HEK293 (cell line): ENCODE data around the gene SYAP1.

ENCODE experiments used
- ZNF121 ChIP-seq: fragments of 450-650 bp; formaldehyde crosslinking; IDR thresholded peaks from 2 replicates; pipeline ENCODE4 v1.5.1; 2016; ENCODE audit warnings: missing biosample characterization, missing genetic modification characterization
- ZNF292 ChIP-seq: fragments of 450-650 bp; formaldehyde crosslinking; IDR thresholded peaks from 2 replicates; pipeline ENCODE4 v1.5.1; 2016; ENCODE audit warnings: low read depth, missing biosample characterization, missing genetic modification characterization, borderline replicate concordance
- TF ChIP-seq, protein P1 (sequence below): fragments of 450-650 bp; formaldehyde crosslinking; IDR thresholded peaks from 2 replicates; pipeline ENCODE4 v1.5.1; 2016; ENCODE audit warnings: missing biosample characterization, missing genetic modification characterization
- TF ChIP-seq, protein P2 (sequence below): fragments of 450-650 bp; formaldehyde crosslinking; IDR thresholded peaks from 2 replicates; pipeline ENCODE4 v1.5.1; 2016; ENCODE audit warnings: missing biosample characterization, missing genetic modification characterization
- TF ChIP-seq, protein P3 (sequence below): fragments of 450-650 bp; formaldehyde crosslinking; IDR thresholded peaks from 2 replicates; pipeline ENCODE4 v1.5.1; 2016; ENCODE audit warnings: missing biosample characterization, missing genetic modification characterization, low read depth

DNA sequence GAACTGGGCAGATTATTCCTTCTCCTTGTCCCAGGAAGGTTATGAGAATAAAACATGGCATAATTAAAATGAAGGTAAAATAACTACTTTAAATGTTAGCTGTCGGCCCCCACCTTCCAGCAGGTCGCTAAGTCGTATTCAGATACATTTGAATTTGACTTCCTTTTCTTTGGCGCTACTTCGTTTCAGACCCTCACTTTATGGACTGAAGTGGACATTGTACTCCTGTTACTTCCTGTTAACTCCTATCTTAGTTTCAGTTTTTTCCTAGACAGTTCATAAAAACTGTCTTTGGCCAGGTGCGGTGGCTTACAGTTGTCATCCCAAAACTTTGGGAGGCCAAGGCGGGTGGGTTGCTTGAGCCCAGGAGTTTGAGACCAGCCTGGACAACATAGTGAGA is 5.7 kb downstream of the SYAP1 start:
- TF ChIP-seq, protein P1, sequence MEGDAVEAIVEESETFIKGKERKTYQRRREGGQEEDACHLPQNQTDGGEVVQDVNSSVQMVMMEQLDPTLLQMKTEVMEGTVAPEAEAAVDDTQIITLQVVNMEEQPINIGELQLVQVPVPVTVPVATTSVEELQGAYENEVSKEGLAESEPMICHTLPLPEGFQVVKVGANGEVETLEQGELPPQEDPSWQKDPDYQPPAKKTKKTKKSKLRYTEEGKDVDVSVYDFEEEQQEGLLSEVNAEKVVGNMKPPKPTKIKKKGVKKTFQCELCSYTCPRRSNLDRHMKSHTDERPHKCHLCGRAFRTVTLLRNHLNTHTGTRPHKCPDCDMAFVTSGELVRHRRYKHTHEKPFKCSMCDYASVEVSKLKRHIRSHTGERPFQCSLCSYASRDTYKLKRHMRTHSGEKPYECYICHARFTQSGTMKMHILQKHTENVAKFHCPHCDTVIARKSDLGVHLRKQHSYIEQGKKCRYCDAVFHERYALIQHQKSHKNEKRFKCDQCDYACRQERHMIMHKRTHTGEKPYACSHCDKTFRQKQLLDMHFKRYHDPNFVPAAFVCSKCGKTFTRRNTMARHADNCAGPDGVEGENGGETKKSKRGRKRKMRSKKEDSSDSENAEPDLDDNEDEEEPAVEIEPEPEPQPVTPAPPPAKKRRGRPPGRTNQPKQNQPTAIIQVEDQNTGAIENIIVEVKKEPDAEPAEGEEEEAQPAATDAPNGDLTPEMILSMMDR (tag by site-specific recombination) = no peak
- TF ChIP-seq ZNF121 (tag by site-specific recombination) (0 out of 2 replicates have a peak, but pooled peaks have one; percentile 22), ZNF292 (no peak)
- TF ChIP-seq, protein P2, sequence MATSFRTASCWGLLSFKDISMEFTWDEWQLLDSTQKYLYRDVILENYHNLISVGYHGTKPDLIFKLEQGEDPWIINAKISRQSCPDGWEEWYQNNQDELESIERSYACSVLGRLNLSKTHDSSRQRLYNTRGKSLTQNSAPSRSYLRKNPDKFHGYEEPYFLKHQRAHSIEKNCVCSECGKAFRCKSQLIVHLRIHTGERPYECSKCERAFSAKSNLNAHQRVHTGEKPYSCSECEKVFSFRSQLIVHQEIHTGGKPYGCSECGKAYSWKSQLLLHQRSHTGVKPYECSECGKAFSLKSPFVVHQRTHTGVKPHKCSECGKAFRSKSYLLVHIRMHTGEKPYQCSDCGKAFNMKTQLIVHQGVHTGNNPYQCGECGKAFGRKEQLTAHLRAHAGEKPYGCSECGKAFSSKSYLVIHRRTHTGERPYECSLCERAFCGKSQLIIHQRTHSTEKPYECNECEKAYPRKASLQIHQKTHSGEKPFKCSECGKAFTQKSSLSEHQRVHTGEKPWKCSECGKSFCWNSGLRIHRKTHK = no peak
- TF ChIP-seq, protein P3, sequence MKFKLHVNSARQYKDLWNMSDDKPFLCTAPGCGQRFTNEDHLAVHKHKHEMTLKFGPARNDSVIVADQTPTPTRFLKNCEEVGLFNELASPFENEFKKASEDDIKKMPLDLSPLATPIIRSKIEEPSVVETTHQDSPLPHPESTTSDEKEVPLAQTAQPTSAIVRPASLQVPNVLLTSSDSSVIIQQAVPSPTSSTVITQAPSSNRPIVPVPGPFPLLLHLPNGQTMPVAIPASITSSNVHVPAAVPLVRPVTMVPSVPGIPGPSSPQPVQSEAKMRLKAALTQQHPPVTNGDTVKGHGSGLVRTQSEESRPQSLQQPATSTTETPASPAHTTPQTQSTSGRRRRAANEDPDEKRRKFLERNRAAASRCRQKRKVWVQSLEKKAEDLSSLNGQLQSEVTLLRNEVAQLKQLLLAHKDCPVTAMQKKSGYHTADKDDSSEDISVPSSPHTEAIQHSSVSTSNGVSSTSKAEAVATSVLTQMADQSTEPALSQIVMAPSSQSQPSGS (tag by site-specific recombination) = no peak
